Activated T-cell treated with anti-CD3 and anti-CD28 coated beads, Interleukin-2, amount 50 U/mL, for 72 hours (primary cell): ENCODE results near the gene ZNF107. TPM values are rescaled to one million over a fixed set of nuclear protein-coding genes. Genes with fewer than 3 reads are reported as not detected.

Source experiments
- total RNA-seq, 2 donors: library from RNA; stranded (reverse); gene quantifications; one replicate each; pipeline ENCODE4 v1.2.3, GENCODE V29; 2022

The ZNF107 gene
- total RNA-seq, 2 donors from 2014 or later: 18.5 to 21.1 TPM

Other genes starting within 250 kb of the ZNF107 start
- gene ZNF680, start 103.1 kb upstream of the ZNF107 start, total RNA-seq: 10 to 100 TPM; 15.4 to 15.8 TPM
- gene ZNF138, start 128.3 kb downstream of the ZNF107 start, total RNA-seq: 10 to 100 TPM; 16.8 to 17.7 TPM
- gene ZNF273, start 237.1 kb downstream of the ZNF107 start, total RNA-seq: 10 to 100 TPM; 15.0 to 19.2 TPM